Naive thymus-derived CD4-positive, alpha-beta T cell (primary cell): ENCODE data around the gene THPO. TPM values are rescaled to one million over a fixed set of nuclear protein-coding genes. Genes with fewer than 3 reads are reported as not detected.

Experiments
- ATAC-seq: fragments of 150-1000 bp; cut with Tn5 transposase; 2 replicates; pipeline ENCODE4 v1.10.0; 2021; ENCODE audit warnings: mild to moderate bottlenecking, moderate library complexity
- CTCF ChIA-PET: fragments of 350-600 bp; sonication (Branson Sonifier 250); formaldehyde crosslinking; loops from one replicate; lab custom pipeline; 2021; ENCODE audit warnings: antibody characterized with exemption; lab: Charles Lee
- POLR2A ChIA-PET: fragments of 350-600 bp; sonication (Branson Sonifier 250); formaldehyde crosslinking; loops from one replicate; lab custom pipeline; 2021; ENCODE audit warnings: antibody characterized with exemption, inconsistent platforms; lab: Charles Lee
- DNase-seq, 9 donors: peaks; one replicate each; pipeline versions ENCODE4 v3.0.0 to v3.0.0-alpha.2; 2020 to 2022; ENCODE audit warnings: mixed read lengths in 1 of 9
- H3K27ac ChIP-seq: one replicate; pipeline ENCODE4 v1.7.0; 2013; ENCODE audit warnings: mild to moderate bottlenecking, low read depth, low read length, moderate library complexity
- H3K27me3 ChIP-seq, 2 donors: one replicate each; pipeline ENCODE4 v1.7.0; 2013; ENCODE audit warnings: low read length in 2 of 2, mild to moderate bottlenecking in 2 of 2, moderate library complexity in 2 of 2; ENCODE audit not compliant: control insufficient read depth in 2 of 2, insufficient read depth in 2 of 2
- H3K36me3 ChIP-seq, 3 experiments: 1 replicate in 2 of 3; 2 replicates in 1 of 3; pipeline ENCODE4 v1.7.0; 2013; ENCODE audit warnings: low read length in 3 of 3, mild to moderate bottlenecking in 3 of 3, moderate library complexity in 1 of 3; ENCODE audit not compliant: insufficient read depth in 3 of 3, control insufficient read depth in 2 of 3
- H3K4me1 ChIP-seq, 2 donors: one replicate each; pipeline ENCODE4 v1.7.0; 2013; ENCODE audit warnings: low read length in 2 of 2, mild to moderate bottlenecking in 2 of 2, moderate library complexity in 1 of 2; ENCODE audit not compliant: control insufficient read depth in 2 of 2, insufficient read depth in 2 of 2
- H3K4me3 ChIP-seq: 2 replicates; pipeline ENCODE4 v1.7.0; 2013; ENCODE audit warnings: mild to moderate bottlenecking, low read length
- H3K9me3 ChIP-seq, 3 experiments: 1 replicate in 2 of 3; 2 replicates in 1 of 3; pipeline ENCODE4 v1.7.0; 2013; ENCODE audit warnings: low read length in 3 of 3; ENCODE audit not compliant: control insufficient read depth in 2 of 3
- H3K27ac Mint-ChIP-seq, 9 donors: one replicate each; pipeline ENCODE4 v1.8.0; 2020 to 2022; ENCODE audit warnings: mixed read lengths in 9 of 9, mild to moderate bottlenecking in 8 of 9, moderate library complexity in 5 of 9, inconsistent platforms in 2 of 9
- H3K27me3 Mint-ChIP-seq, 5 donors: one replicate each; pipeline ENCODE4 v1.8.0; 2021 to 2022; ENCODE audit warnings: mixed read lengths in 5 of 5, mild to moderate bottlenecking in 1 of 5
- H3K36me3 Mint-ChIP-seq, 5 donors: one replicate each; pipeline ENCODE4 v1.8.0; 2020 to 2022; ENCODE audit warnings: mixed read lengths in 5 of 5, mild to moderate bottlenecking in 3 of 5, inconsistent platforms in 1 of 5
- H3K4me1 Mint-ChIP-seq, 7 donors: one replicate each; pipeline ENCODE4 v1.8.0; 2020 to 2022; ENCODE audit warnings: mixed read lengths in 7 of 7, mild to moderate bottlenecking in 3 of 7, inconsistent platforms in 1 of 7
- H3K4me3 Mint-ChIP-seq, 10 donors: one replicate each; pipeline ENCODE4 v1.8.0; 2020 to 2022; ENCODE audit warnings: mild to moderate bottlenecking in 10 of 10, mixed read lengths in 10 of 10, moderate library complexity in 6 of 10, inconsistent platforms in 2 of 10
- H3K9me3 Mint-ChIP-seq, 11 donors: one replicate each; pipeline ENCODE4 v1.8.0; 2020 to 2022; ENCODE audit warnings: mixed read lengths in 11 of 11, mild to moderate bottlenecking in 4 of 11, inconsistent platforms in 1 of 11, moderate library complexity in 1 of 11
- intact Hi-C, 2 donors: fragments of 100-400 bp; cut with micrococcal nuclease; formaldehyde crosslinking; loops; one replicate each; pipeline ENCODE4 v1.15.1; 2023
- polyA plus RNA-seq, 2 donors: library from polyadenylated mRNA; unstranded; fragments of 300-500 nt; fragmentation: Illumina TruSeq; gene quantifications; one replicate each; pipeline ENCODE4 v1.2.3, GENCODE V29; 2021
- total RNA-seq, 6 experiments: library from RNA in 5 of 6; stranded (reverse) in 5 of 6; gene quantifications; 1 replicate in 5 of 6; 2 replicates in 1 of 6; pipeline ENCODE4 v1.2.3 and lab custom pipeline; 2021 to 2026

THPO gene
- total and polyA plus RNA-seq, 7 experiments from 2014 or later: not detected

DNA sequence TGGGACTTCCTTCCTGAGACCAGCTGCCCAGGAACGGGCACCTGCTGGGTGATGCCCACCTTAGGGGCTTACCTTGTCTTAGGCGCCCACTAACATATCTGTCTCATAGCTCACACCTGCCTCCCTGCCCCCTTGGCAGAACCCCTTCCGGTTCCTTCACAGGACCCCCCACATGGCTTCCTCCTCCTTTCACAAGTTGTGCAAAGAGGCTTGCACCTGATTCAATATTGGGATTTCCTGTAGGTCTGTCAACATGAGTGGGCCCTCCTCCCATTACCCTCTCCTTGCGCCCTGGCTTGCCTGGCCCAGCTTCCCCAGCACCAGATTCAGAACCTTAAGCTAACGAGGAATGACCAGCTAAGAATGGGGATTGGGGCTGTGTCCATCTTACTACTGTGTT is 633 bp downstream of the THPO start:
- H3K27ac Mint-ChIP-seq: no peak overlapping the region
- ChIA-PET CTCF (interaction anchor here (0.7 to 1.3 kb wide), 3 partner anchors 15 to 538 kb away, joined by 3 to 7 read pairs (median 3); no protein-coding TSS in a partner anchor), POLR2A (no interaction called here)
- H3K4me3 Mint-ChIP-seq: peak overlapping the region in 1 of 10 donors; percentile 13
- H3K27me3 Mint-ChIP-seq: peaks cover 29 to 72% (median 35%) of the 10 kb centered on the region in 5 donors
- no peaks in the 10 kb centered on the region for H3K36me3 ChIP-seq
- H3K27ac ChIP-seq: no peak overlapping the region
- intact Hi-C loops: no loop called here
- DNase-seq (no peak), ATAC-seq (no peak)
- peaks cover 0 to 1% (median 0%) of the 10 kb centered on the region in 5 donors for H3K36me3 Mint-ChIP-seq
- H3K4me1 Mint-ChIP-seq: peaks cover 0 to 15% (median 8%) of the 10 kb centered on the region in 7 donors
- H3K4me3 ChIP-seq: no peak overlapping the region
- no peaks in the 10 kb centered on the region for H3K9me3 ChIP-seq
- peaks cover 0 to 9% of the 10 kb centered on the region in 2 donors for H3K27me3 ChIP-seq
- H3K4me1 ChIP-seq: peaks cover 4 to 5% of the 10 kb centered on the region in 2 donors
- peaks cover 0 to 3% (median 0%) of the 10 kb centered on the region in 11 donors for H3K9me3 Mint-ChIP-seq

DNA sequence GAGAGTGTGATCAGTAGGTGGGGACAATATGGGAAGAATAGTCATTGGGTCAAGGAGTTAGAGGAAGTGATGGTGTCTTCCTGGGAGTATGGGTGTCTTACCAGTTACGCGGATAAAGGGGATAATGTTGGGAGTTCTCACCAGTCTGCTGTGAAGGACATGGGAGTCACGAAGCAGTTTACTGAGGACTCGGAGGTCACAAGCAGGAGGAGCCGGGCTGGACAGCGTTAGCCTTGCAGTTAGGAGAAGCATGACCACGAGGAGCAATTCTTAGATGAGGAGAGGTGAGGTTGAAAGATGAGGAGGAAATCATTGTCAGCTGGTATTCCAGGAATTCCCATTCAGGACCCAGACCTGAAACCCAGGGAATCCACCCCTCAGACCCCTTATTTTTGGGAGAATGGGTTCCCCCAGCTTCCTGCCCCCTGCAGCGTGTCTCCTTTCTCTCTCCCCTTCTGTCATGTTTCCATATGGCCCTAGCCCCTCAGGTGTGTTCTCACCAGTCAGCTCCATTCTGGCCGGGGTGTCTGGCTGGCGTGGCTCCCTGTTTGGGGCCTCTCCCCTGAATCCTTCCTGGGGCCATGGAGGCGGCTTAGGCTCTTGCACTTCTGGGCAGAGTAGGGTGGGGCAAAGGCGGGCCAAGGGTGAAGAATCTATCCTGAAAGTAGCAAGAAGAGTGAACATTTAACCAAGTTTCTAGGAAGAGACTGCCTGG is 2.1 kb downstream of the THPO start:
- no peak overlapping the region for H3K4me3 ChIP-seq
- peaks cover 0 to 3% (median 0%) of the 10 kb centered on the region in 11 donors for H3K9me3 Mint-ChIP-seq
- POLR2A ChIA-PET: no interaction called here
- H3K9me3 ChIP-seq: no peaks in the 10 kb centered on the region
- no peaks in the 10 kb centered on the region for H3K36me3 ChIP-seq
- peaks cover 2 to 3% of the 10 kb centered on the region in 2 donors for H3K4me1 ChIP-seq
- no peak for DNase-seq
- peaks cover 8 to 17% (median 8%) of the 10 kb centered on the region in 7 donors for H3K4me1 Mint-ChIP-seq
- H3K36me3 Mint-ChIP-seq: peaks cover 0 to 1% (median 0%) of the 10 kb centered on the region in 5 donors
- no peak overlapping the region for H3K4me3 Mint-ChIP-seq
- intact Hi-C loops: no loop called here
- H3K27ac ChIP-seq: no peak overlapping the region
- no peak for ATAC-seq
- CTCF ChIA-PET: interaction anchor here (0.6 kb wide), 1 partner anchor 516 kb away, joined by 4 read pairs; no protein-coding TSS in a partner anchor
- no peak overlapping the region for H3K27ac Mint-ChIP-seq
- H3K27me3 Mint-ChIP-seq: peaks cover 21 to 61% (median 28%) of the 10 kb centered on the region in 5 donors
- H3K27me3 ChIP-seq: peaks cover 0 to 3% of the 10 kb centered on the region in 2 donors

DNA sequence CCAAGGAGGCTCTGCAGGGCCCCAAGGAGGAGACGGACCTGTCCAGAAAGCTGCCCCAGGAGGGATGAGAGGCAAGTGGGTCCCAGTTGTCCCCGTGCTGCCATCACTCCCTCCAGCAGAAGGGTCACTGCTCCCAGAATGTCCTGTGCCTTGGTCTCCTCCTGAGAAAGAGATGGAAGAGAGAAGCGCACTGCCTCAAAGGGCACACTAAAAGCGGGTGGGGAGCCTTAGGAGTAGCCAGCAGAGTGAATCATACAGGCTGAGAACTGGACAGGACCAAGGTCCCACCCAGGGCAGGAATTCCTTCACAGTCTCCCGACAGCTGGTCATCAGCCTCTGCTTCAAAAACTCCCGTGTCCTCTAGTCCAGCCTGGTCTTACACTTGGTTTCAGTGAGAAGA is 4.6 kb downstream of the THPO start:
- peaks cover 0 to 13% (median 6%) of the 10 kb centered on the region in 5 donors for H3K36me3 Mint-ChIP-seq
- Histone ChIP-seq H3K27me3 (no peaks in the 10 kb centered on the region), H3K4me1 (no peaks in the 10 kb centered on the region), H3K9me3 (no peaks in the 10 kb centered on the region), H3K36me3 (peaks cover 0 to 12% (median 0%) of the 10 kb centered on the region in 3 experiments), H3K4me3 (no peak overlapping the region), H3K27ac (no peak overlapping the region)
- no peak for DNase-seq
- H3K4me3 Mint-ChIP-seq: no peak overlapping the region
- peaks cover 0 to 3% (median 0%) of the 10 kb centered on the region in 11 donors for H3K9me3 Mint-ChIP-seq
- ChIA-PET POLR2A (no interaction called here), CTCF (interaction anchor here (0.5 to 3.5 kb wide), 5 partner anchors 14 to 431 kb away, joined by 3 to 32 read pairs (median 20); no protein-coding TSS in a partner anchor)
- peaks cover 10 to 45% (median 15%) of the 10 kb centered on the region in 5 donors for H3K27me3 Mint-ChIP-seq
- H3K27ac Mint-ChIP-seq: no peak overlapping the region
- peaks cover 4 to 11% (median 6%) of the 10 kb centered on the region in 7 donors for H3K4me1 Mint-ChIP-seq
- ATAC-seq: no peak
- intact Hi-C loops: loop anchor here (5.0 kb wide), 2 partner anchors 44 to 404 kb away; no protein-coding TSS in a partner anchor

DNA sequence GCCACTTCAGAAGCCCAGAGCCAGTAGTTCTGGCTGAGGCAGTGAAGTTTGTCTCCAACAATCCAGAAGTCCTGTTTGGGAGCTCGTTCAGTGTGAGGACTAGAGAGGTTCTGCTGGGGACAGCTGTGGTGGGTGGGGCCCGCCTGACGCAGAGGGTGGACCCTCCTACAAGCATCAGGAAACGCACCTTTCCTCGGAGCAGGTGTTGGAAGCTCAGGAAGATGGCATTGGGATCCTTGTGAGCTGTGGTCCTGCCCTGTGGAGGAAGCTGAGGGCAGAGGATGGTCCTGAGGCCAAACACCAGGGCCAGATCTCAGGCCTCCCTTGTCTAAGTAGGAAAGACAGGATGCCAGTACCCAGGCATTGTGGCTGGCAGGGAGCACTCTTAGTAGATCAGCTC is 5.1 kb downstream of the THPO start:
- no peak overlapping the region for H3K27ac ChIP-seq
- H3K4me1 ChIP-seq: no peaks in the 10 kb centered on the region
- H3K9me3 ChIP-seq: no peaks in the 10 kb centered on the region
- H3K4me3 ChIP-seq: no peak overlapping the region
- no peak for DNase-seq
- intact Hi-C loops: loop anchor here (5.0 kb wide), 2 partner anchors 44 to 404 kb away; no protein-coding TSS in a partner anchor
- peaks cover 0 to 3% (median 0%) of the 10 kb centered on the region in 11 donors for H3K9me3 Mint-ChIP-seq
- ATAC-seq: no peak
- no peaks in the 10 kb centered on the region for H3K27me3 ChIP-seq
- H3K4me3 Mint-ChIP-seq: no peak overlapping the region
- ChIA-PET CTCF (interaction anchor here (0.5 to 3.5 kb wide), 7 partner anchors 11 to 431 kb away, joined by 3 to 32 read pairs (median 5); no protein-coding TSS in a partner anchor), POLR2A (interaction anchor here (2.0 kb wide), 1 partner anchor 10 kb away, joined by 7 read pairs; no protein-coding TSS in a partner anchor)
- peaks cover 3 to 15% (median 9%) of the 10 kb centered on the region in 5 donors for H3K36me3 Mint-ChIP-seq
- peaks cover 0 to 17% (median 0%) of the 10 kb centered on the region in 3 experiments for H3K36me3 ChIP-seq
- H3K27ac Mint-ChIP-seq: no peak overlapping the region
- peaks cover 5 to 13% (median 6%) of the 10 kb centered on the region in 7 donors for H3K4me1 Mint-ChIP-seq
- H3K27me3 Mint-ChIP-seq: peaks cover 6 to 40% (median 14%) of the 10 kb centered on the region in 5 donors

DNA sequence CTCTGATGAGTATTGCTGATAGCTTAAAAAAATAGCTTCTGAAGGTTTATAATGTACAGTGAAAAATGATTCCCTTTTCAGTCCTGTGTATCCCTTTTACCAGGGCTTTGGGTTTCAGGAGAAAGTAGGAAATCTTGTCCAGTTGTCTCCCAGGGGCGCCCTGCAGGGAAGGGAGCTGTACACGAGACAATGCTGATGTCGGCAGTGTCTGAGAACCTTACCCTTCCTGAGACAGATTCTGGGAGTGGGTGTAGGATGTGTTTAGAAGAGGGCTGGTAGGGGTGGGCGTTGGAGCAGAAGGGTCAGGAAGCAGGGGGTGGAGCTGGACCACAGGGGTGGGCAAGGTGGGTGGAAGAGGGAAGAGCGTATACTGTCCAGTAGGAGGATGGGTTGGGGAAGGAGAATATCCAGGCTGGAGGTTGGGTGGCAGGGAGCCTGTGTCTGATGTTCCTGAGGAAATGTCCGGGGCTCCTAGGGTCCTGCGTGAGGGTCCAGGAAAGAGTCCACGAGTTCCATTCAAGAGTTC is 5.6 kb downstream of the THPO start:
- ATAC-seq (no peak), DNase-seq (no peak)
- CTCF ChIA-PET: interaction anchor here (0.7 to 3.5 kb wide), 14 partner anchors 8 to 803 kb away, joined by 3 to 32 read pairs (median 4); no protein-coding TSS in a partner anchor
- Histone ChIP-seq H3K27me3 (no peaks in the 10 kb centered on the region), H3K36me3 (peaks cover 0 to 21% (median 0%) of the 10 kb centered on the region in 3 experiments), H3K9me3 (no peaks in the 10 kb centered on the region), H3K27ac (no peak overlapping the region), H3K4me3 (no peak overlapping the region), H3K4me1 (no peaks in the 10 kb centered on the region)
- Mint-ChIP-seq H3K9me3 (peaks cover 0 to 3% (median 0%) of the 10 kb centered on the region in 11 donors), H3K4me1 (peaks cover 5 to 16% (median 6%) of the 10 kb centered on the region in 7 donors), H3K36me3 (peaks cover 5 to 16% (median 13%) of the 10 kb centered on the region in 5 donors), H3K27me3 (peaks cover 4 to 35% (median 14%) of the 10 kb centered on the region in 5 donors), H3K27ac (no peak overlapping the region), H3K4me3 (no peak overlapping the region)
- intact Hi-C loops: loop anchor here (5.0 kb wide), 2 partner anchors 45 to 405 kb away; no protein-coding TSS in a partner anchor
- POLR2A ChIA-PET: interaction anchor here (2.0 kb wide), 1 partner anchor 10 kb away, joined by 7 read pairs; no protein-coding TSS in a partner anchor

DNA sequence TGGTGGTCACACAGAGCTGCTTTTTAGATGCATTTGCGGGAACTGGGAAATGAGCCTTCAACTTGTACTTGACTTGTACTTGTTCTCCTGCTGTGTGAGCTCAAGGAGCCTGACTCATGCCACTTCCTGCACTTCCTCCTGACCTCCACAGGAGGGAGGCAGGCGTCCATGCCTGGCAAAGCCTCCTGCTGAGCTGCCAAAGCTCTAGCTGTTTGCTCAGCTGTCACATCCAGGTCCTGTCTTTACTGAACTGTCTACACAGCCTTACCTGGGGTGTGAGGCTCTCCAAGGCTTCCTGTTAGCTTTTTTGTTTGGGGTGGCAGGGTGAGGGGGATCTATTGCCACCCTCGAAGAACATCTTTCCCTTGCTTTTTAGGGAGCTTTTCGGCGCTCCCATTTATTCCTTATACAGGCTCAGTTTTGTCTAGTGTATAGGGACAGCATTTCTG is 6.4 kb downstream of the THPO start:
- DNase-seq: peak; percentile 42 to 70 (median 59)
- H3K27me3 ChIP-seq: no peaks in the 10 kb centered on the region
- ATAC-seq: peak; percentile 96
- H3K4me3 Mint-ChIP-seq: no peak overlapping the region
- peaks cover 6 to 24% (median 18%) of the 10 kb centered on the region in 5 donors for H3K36me3 Mint-ChIP-seq
- H3K4me3 ChIP-seq: no peak overlapping the region
- POLR2A ChIA-PET: interaction anchor here (2.0 kb wide), 1 partner anchor 9 kb away, joined by 7 read pairs; no protein-coding TSS in a partner anchor
- H3K9me3 ChIP-seq: no peaks in the 10 kb centered on the region
- CTCF ChIA-PET: interaction anchor here (0.6 to 3.5 kb wide), 16 partner anchors 9 to 804 kb away, joined by 3 to 32 read pairs (median 4); no protein-coding TSS in a partner anchor
- peaks cover 4 to 27% (median 8%) of the 10 kb centered on the region in 5 donors for H3K27me3 Mint-ChIP-seq
- H3K27ac ChIP-seq: no peak overlapping the region
- intact Hi-C loops: loop anchor here (1.0 to 5.0 kb wide), 5 partner anchors 46 to 406 kb away; no protein-coding TSS in a partner anchor
- peaks cover 0 to 5% (median 0%) of the 10 kb centered on the region in 11 donors for H3K9me3 Mint-ChIP-seq
- peak overlapping the region in 8 of 9 donors; percentile 4 to 65 (median 26) for H3K27ac Mint-ChIP-seq
- peaks cover 5 to 18% (median 10%) of the 10 kb centered on the region in 7 donors for H3K4me1 Mint-ChIP-seq
- H3K4me1 ChIP-seq: no peaks in the 10 kb centered on the region
- H3K36me3 ChIP-seq: peaks cover 0 to 26% (median 6%) of the 10 kb centered on the region in 3 experiments
